ENCODE results near the gene FZD8.
A peak's percentile ranks its signal among the peaks of the same experiment; 100 is the strongest.

The FZD8 gene

GRCh38 chr10:35631404-35631803 is 10.7 kb downstream of the FZD8 start:
- no peak for ATAC-seq
- TF ChIP-seq CREB5 (CRISPR knock-in tag; IDR thresholded peaks at IDR 0.05; ENCODE audit: low read depth), result no peak

GRCh38 chr10:35626971-35627507 is 15.1 kb downstream of the FZD8 start:
- no peak for TF ChIP-seq ZNF565 (CRISPR knock-in tag; conservative IDR thresholded peaks at IDR 0.05; ENCODE audit: low read depth)
- no peak for TF ChIP-seq ZNF8 (CRISPR knock-in tag; IDR thresholded peaks at IDR 0.05)
- TF ChIP-seq RARB (CRISPR knock-in tag; IDR thresholded peaks at IDR 0.05), result no peak
- TF ChIP-seq TCF4 (CRISPR knock-in tag; IDR thresholded peaks at IDR 0.05; ENCODE audit: borderline replicate concordance), result no peak
- TF ChIP-seq OSR1 (CRISPR knock-in tag; IDR thresholded peaks at IDR 0.05), result no peak
- no peak for TF ChIP-seq GLIS3 (CRISPR knock-in tag; IDR thresholded peaks at IDR 0.05)
- no peak for TF ChIP-seq ESRRG (CRISPR knock-in tag; IDR thresholded peaks at IDR 0.05)
- ATAC-seq, result peak; percentile 44; the same call in 2 of the 3 replicates

- TF ChIP-seq GLIS3 (CRISPR knock-in tag; IDR thresholded peaks at IDR 0.05) (no peak), ZNF70 (CRISPR knock-in tag; IDR thresholded peaks at IDR 0.05) (no peak), CSDC2 (CRISPR knock-in tag; IDR thresholded peaks at IDR 0.05) (no peak)
- ATAC-seq, result no peak
Observed at GRCh38 chr10:35614312-35614711, 27.8 kb downstream of the FZD8 start.

- TF ChIP-seq TCF4 (CRISPR knock-in tag; IDR thresholded peaks at IDR 0.05; ENCODE audit: borderline replicate concordance) (no peak), PPARA (CRISPR knock-in tag; IDR thresholded peaks at IDR 0.05; ENCODE audit: borderline replicate concordance) (no peak), ZNF8 (CRISPR knock-in tag; IDR thresholded peaks at IDR 0.05) (no peak), ZNF70 (CRISPR knock-in tag; IDR thresholded peaks at IDR 0.05) (no peak), ZFP3 (CRISPR knock-in tag; IDR thresholded peaks at IDR 0.05) (no peak), ESRRG (CRISPR knock-in tag; IDR thresholded peaks at IDR 0.05) (no peak), PATZ1 (CRISPR knock-in tag; IDR thresholded peaks at IDR 0.05; ENCODE audit: borderline replicate concordance) (no peak), ISL1 (CRISPR knock-in tag; IDR thresholded peaks at IDR 0.05) (no peak), GLIS3 (CRISPR knock-in tag; IDR thresholded peaks at IDR 0.05) (no peak)
- ATAC-seq, result peak; percentile 93
Observed at GRCh38 chr10:35613597-35614226, 28.4 kb downstream of the FZD8 start.

GRCh38 chr10:35613107-35613440 is 29.0 kb downstream of the FZD8 start:
- TF ChIP-seq ARNTL (CRISPR knock-in tag; IDR thresholded peaks at IDR 0.05; ENCODE audit: borderline replicate concordance, low read depth), result no peak
- no peak for TF ChIP-seq ZFP30 (CRISPR knock-in tag; IDR thresholded peaks at IDR 0.05)
- no peak for TF ChIP-seq ZC3H10 (CRISPR knock-in tag; IDR thresholded peaks at IDR 0.05)
- no peak for TF ChIP-seq ZNF565 (CRISPR knock-in tag; conservative IDR thresholded peaks at IDR 0.05; ENCODE audit: low read depth)
- no peak for TF ChIP-seq PATZ1 (CRISPR knock-in tag; IDR thresholded peaks at IDR 0.05; ENCODE audit: borderline replicate concordance)
- no peak for TF ChIP-seq CREB5 (CRISPR knock-in tag; IDR thresholded peaks at IDR 0.05; ENCODE audit: low read depth)
- TF ChIP-seq OSR1 (CRISPR knock-in tag; IDR thresholded peaks at IDR 0.05), result no peak
- no peak for TF ChIP-seq SNAI2 (CRISPR knock-in tag; IDR thresholded peaks at IDR 0.05)
- TF ChIP-seq RARB (CRISPR knock-in tag; IDR thresholded peaks at IDR 0.05), result no peak
- TF ChIP-seq ZNF8 (CRISPR knock-in tag; IDR thresholded peaks at IDR 0.05), result no peak
- no peak for TF ChIP-seq PPARA (CRISPR knock-in tag; IDR thresholded peaks at IDR 0.05; ENCODE audit: borderline replicate concordance)
- TF ChIP-seq CSDC2 (CRISPR knock-in tag; IDR thresholded peaks at IDR 0.05), result no peak
- TF ChIP-seq GLIS3 (CRISPR knock-in tag; IDR thresholded peaks at IDR 0.05), result no peak
- TF ChIP-seq ZFP3 (CRISPR knock-in tag; IDR thresholded peaks at IDR 0.05), result no peak
- TF ChIP-seq ISL1 (CRISPR knock-in tag; IDR thresholded peaks at IDR 0.05), result no peak
- TF ChIP-seq TOX (CRISPR knock-in tag; IDR thresholded peaks at IDR 0.05; ENCODE audit: borderline replicate concordance), result no peak
- TF ChIP-seq ZNF70 (CRISPR knock-in tag; IDR thresholded peaks at IDR 0.05), result no peak
- TF ChIP-seq TSHZ2 (CRISPR knock-in tag; IDR thresholded peaks at IDR 0.05), result no peak
- no peak for TF ChIP-seq CSRNP3 (CRISPR knock-in tag; IDR thresholded peaks at IDR 0.05)
- ATAC-seq, result no peak

Data from SK-N-SH treated with all-trans-retinoic acid at 6 μM for 48 hours (cell line).